Subcutaneous abdominal adipose tissue (tissue), 5 donors: Measurements from ENCODE around the gene PDLIM5.

Experiments used
- H3K27ac ChIP-seq: one replicate; pipeline ENCODE4 v1.7.0; 2013; ENCODE audit warnings: low read depth, mild to moderate bottlenecking, inconsistent platforms, low read length, moderate library complexity
- H3K27me3 ChIP-seq, 5 donors: one replicate each; pipeline ENCODE4 v1.7.0; 2013; ENCODE audit warnings: low read length in 5 of 5, inconsistent platforms in 1 of 5; ENCODE audit not compliant: control insufficient read depth in 5 of 5, insufficient read depth in 4 of 5
- H3K36me3 ChIP-seq, 5 donors: one replicate each; pipeline ENCODE4 v1.7.0; 2013; ENCODE audit warnings: low read length in 5 of 5; ENCODE audit not compliant: control insufficient read depth in 5 of 5, insufficient read depth in 5 of 5
- H3K4me1 ChIP-seq, 5 donors: one replicate each; pipeline ENCODE4 v1.7.0; 2013; ENCODE audit warnings: low read length in 5 of 5, mild to moderate bottlenecking in 3 of 5, moderate library complexity in 1 of 5; ENCODE audit not compliant: control insufficient read depth in 5 of 5, insufficient read depth in 5 of 5
- H3K4me3 ChIP-seq, 5 donors: one replicate each; pipeline ENCODE4 v1.7.0; 2013; ENCODE audit warnings: low read length in 5 of 5, low read depth in 1 of 5
- H3K9ac ChIP-seq, 5 donors: one replicate each; pipeline ENCODE4 v1.7.0; 2013; ENCODE audit warnings: low read length in 5 of 5, mild to moderate bottlenecking in 4 of 5, moderate library complexity in 3 of 5
- H3K9me3 ChIP-seq, 5 donors: one replicate each; pipeline ENCODE4 v1.7.0; 2013; ENCODE audit warnings: low read length in 5 of 5; ENCODE audit not compliant: control insufficient read depth in 5 of 5
- donor health status: healthy.
- donor health status: healthy.
- donor health status: healthy.
- donor health status: healthy.
- donor health status: healthy.

The PDLIM5 gene

GRCh38 chr4:94420356-94420755, 31.4 kb upstream of the PDLIM5 start:
- H3K4me3 ChIP-seq, result no peak overlapping the region
- no peaks in the 10 kb centered on the region for H3K36me3 ChIP-seq
- no peak overlapping the region for H3K27ac ChIP-seq
- no peaks in the 10 kb centered on the region for H3K27me3 ChIP-seq
- no peaks in the 10 kb centered on the region for H3K4me1 ChIP-seq
- H3K9me3 ChIP-seq, result peaks cover 0 to 8% (median 0%) of the 10 kb centered on the region in 5 donors
- H3K9ac ChIP-seq, result no peak overlapping the region

- H3K4me1 ChIP-seq, result no peaks in the 10 kb centered on the region
- no peak overlapping the region for H3K9ac ChIP-seq
- peaks cover 3 to 29% (median 18%) of the 10 kb centered on the region in 5 donors for H3K9me3 ChIP-seq
- no peak overlapping the region for H3K27ac ChIP-seq
- no peak overlapping the region for H3K4me3 ChIP-seq
- no peaks in the 10 kb centered on the region for H3K36me3 ChIP-seq
- no peaks in the 10 kb centered on the region for H3K27me3 ChIP-seq
Measured at GRCh38 chr4:94426783-94427182, 25.0 kb upstream of the PDLIM5 start.

- Histone ChIP-seq H3K4me3 (no peak overlapping the region), H3K27ac (no peak overlapping the region), H3K9ac (no peak overlapping the region)
Measured at GRCh38 chr4:94428884-94429283, 22.9 kb upstream of the PDLIM5 start.

GRCh38 chr4:94430406-94430805, 21.3 kb upstream of the PDLIM5 start:
- Histone ChIP-seq H3K27ac (no peak overlapping the region), H3K4me3 (no peak overlapping the region), H3K27me3 (no peaks in the 10 kb centered on the region)

More at GRCh38 chr4:94428884-94429283, 22.9 kb upstream of the PDLIM5 start:
- H3K4me1 ChIP-seq, result no peaks in the 10 kb centered on the region
- peaks cover 3 to 29% (median 18%) of the 10 kb centered on the region in 5 donors for H3K9me3 ChIP-seq
- H3K36me3 ChIP-seq, result no peaks in the 10 kb centered on the region
- no peaks in the 10 kb centered on the region for H3K27me3 ChIP-seq

GRCh38 chr4:94431388-94431787, 20.4 kb upstream of the PDLIM5 start:
- Histone ChIP-seq H3K9me3 (peaks cover 2 to 15% (median 12%) of the 10 kb centered on the region in 5 donors), H3K27me3 (no peaks in the 10 kb centered on the region), H3K4me3 (no peak overlapping the region), H3K27ac (no peak overlapping the region), H3K4me1 (no peaks in the 10 kb centered on the region), H3K36me3 (no peaks in the 10 kb centered on the region), H3K9ac (no peak overlapping the region)

More at GRCh38 chr4:94430406-94430805, 21.3 kb upstream of the PDLIM5 start:
- Histone ChIP-seq H3K9me3 (peaks cover 3 to 25% (median 18%) of the 10 kb centered on the region in 5 donors), H3K36me3 (no peaks in the 10 kb centered on the region), H3K9ac (no peak overlapping the region), H3K4me1 (no peaks in the 10 kb centered on the region)

- Histone ChIP-seq H3K36me3 (no peaks in the 10 kb centered on the region), H3K27ac (no peak overlapping the region), H3K9ac (no peak overlapping the region), H3K9me3 (no peaks in the 10 kb centered on the region), H3K4me1 (no peaks in the 10 kb centered on the region), H3K27me3 (no peaks in the 10 kb centered on the region), H3K4me3 (no peak overlapping the region)
Measured at GRCh38 chr4:94434505-94434904, 17.2 kb upstream of the PDLIM5 start.

- H3K9me3 ChIP-seq, result no peaks in the 10 kb centered on the region
- no peak overlapping the region for H3K4me3 ChIP-seq
- H3K27me3 ChIP-seq, result no peaks in the 10 kb centered on the region
- no peaks in the 10 kb centered on the region for H3K36me3 ChIP-seq
- peaks cover 0 to 3% (median 0%) of the 10 kb centered on the region in 5 donors for H3K4me1 ChIP-seq
- no peak overlapping the region for H3K9ac ChIP-seq
- H3K27ac ChIP-seq, result no peak overlapping the region
Measured at GRCh38 chr4:94435874-94436273, 15.9 kb upstream of the PDLIM5 start.

GRCh38 chr4:94436512-94436911, 15.2 kb upstream of the PDLIM5 start:
- Histone ChIP-seq H3K36me3 (no peaks in the 10 kb centered on the region), H3K27me3 (no peaks in the 10 kb centered on the region), H3K9ac (no peak overlapping the region), H3K4me1 (peaks cover 0 to 3% (median 0%) of the 10 kb centered on the region in 5 donors), H3K27ac (no peak overlapping the region), H3K4me3 (no peak overlapping the region), H3K9me3 (no peaks in the 10 kb centered on the region)

GRCh38 chr4:94439606-94440005, 12.1 kb upstream of the PDLIM5 start:
- H3K9me3 ChIP-seq, result no peaks in the 10 kb centered on the region
- H3K9ac ChIP-seq, result no peak overlapping the region
- no peak overlapping the region for H3K27ac ChIP-seq

GRCh38 chr4:94441838-94442237, 9.9 kb upstream of the PDLIM5 start:
- Histone ChIP-seq H3K4me1 (peaks cover 0 to 5% (median 3%) of the 10 kb centered on the region in 5 donors), H3K9me3 (no peaks in the 10 kb centered on the region), H3K27ac (no peak overlapping the region), H3K4me3 (no peak overlapping the region), H3K9ac (no peak overlapping the region), H3K36me3 (no peaks in the 10 kb centered on the region), H3K27me3 (no peaks in the 10 kb centered on the region)

More at GRCh38 chr4:94439606-94440005, 12.1 kb upstream of the PDLIM5 start:
- H3K36me3 ChIP-seq, result no peaks in the 10 kb centered on the region
- H3K4me1 ChIP-seq, result peaks cover 0 to 5% (median 3%) of the 10 kb centered on the region in 5 donors
- H3K4me3 ChIP-seq, result no peak overlapping the region
- no peaks in the 10 kb centered on the region for H3K27me3 ChIP-seq

- H3K27ac ChIP-seq, result no peak overlapping the region
- no peaks in the 10 kb centered on the region for H3K36me3 ChIP-seq
- H3K4me1 ChIP-seq, result peaks cover 0 to 5% (median 3%) of the 10 kb centered on the region in 5 donors
- H3K4me3 ChIP-seq, result no peak overlapping the region
- H3K9me3 ChIP-seq, result no peaks in the 10 kb centered on the region
- no peak overlapping the region for H3K9ac ChIP-seq
- no peaks in the 10 kb centered on the region for H3K27me3 ChIP-seq
Measured at GRCh38 chr4:94442251-94442650, 9.5 kb upstream of the PDLIM5 start.
